Measurements from ENCODE around the gene ACAT1. TPM values are rescaled to one million over a fixed set of nuclear protein-coding genes. Genes with fewer than 3 reads are reported as not detected.
"Not testable (repeated sequence)": the region's sequence is repeated elsewhere in the genome, so short reads cannot be mapped to it uniquely, and the experiment has no call there.

The ACAT1 gene
- total RNA-seq, 1 experiment from 2014 or later = 251 TPM

DNA sequence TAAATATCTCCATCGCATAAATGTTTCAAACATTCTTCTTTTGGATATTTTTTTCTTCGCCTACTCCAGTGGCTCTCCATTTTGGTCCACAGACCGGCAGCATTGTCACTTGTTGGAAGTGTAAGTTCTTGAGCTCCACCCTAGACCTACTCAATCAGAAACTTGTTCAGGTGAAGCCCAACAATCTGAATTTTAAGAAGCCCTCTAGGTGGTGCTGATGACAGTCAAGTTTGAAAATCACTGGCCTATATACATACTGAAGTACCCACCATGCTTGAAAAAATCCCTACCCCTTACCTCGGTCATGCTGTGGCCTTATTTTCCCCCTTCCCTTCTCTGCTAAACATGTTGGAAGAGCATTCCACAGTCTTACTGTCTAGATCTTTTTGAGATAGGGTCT lies 10.2 kb upstream of the ACAT1 start:
- peak; percentile 66 for DNase-seq
- peaks cover 13% of the 10 kb centered on the region; the same call in 1 of the 2 replicates for H3K36me3 ChIP-seq (ENCODE audit: insufficient read depth, low read length)

DNA sequence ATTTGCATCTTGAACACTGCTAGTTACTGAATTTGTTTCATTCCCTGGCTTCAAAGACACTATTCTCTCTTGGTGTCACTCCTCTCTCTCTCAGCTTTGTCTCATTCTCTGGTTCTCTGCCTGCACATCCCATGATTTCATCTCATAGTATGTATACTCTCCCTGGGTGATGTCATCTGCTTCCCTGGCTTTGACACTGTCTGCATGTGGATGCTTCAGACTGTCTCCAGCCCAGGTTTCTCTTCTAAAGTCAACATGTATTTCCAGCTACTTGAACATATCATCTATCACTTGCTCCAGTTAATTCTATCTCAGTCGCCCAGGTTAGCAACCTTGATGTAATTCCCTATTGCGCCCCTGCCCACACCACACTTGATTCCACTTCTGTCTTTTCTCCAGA lies 9.3 kb upstream of the ACAT1 start:
- Histone ChIP-seq H4K20me1 (ENCODE audit: insufficient read depth, low read depth, low read length) (no peaks in the 10 kb centered on the region), H3K9me2 (replicated peaks; ENCODE audit: insufficient read depth, low read length) (no peaks in the 10 kb centered on the region), H3K27ac (ENCODE audit: low read length) (no peak overlapping the region), H3K9ac (ENCODE audit: low read length) (no peak overlapping the region), H3K4me2 (ENCODE audit: low read depth, low read length, poor library complexity, severe bottlenecking) (no peak overlapping the region), H3K36me3 (ENCODE audit: insufficient read depth, low read length) (peaks cover 13% of the 10 kb centered on the region; the same call in 1 of the 2 replicates), H3K79me2 (ENCODE audit: low read length) (no peaks in the 10 kb centered on the region), H3K4me1 (ENCODE audit: low read length) (peaks cover 9% of the 10 kb centered on the region), H3K4me3 (ENCODE audit: low read length) (no peak overlapping the region), H2AFZ (ENCODE audit: low read length) (no peak overlapping the region), H3K9me3 (ENCODE audit: low read length) (no peaks in the 10 kb centered on the region), H3K27me3 (ENCODE audit: low read length) (no peaks in the 10 kb centered on the region)
- DNase-seq = no peak

More for the DNA sequence above, 10.2 kb upstream of the ACAT1 start:
- H3K4me3 ChIP-seq (ENCODE audit: low read length) = no peak overlapping the region
- no peaks in the 10 kb centered on the region for H3K79me2 ChIP-seq (ENCODE audit: low read length)
- peaks cover 9% of the 10 kb centered on the region for H3K4me1 ChIP-seq (ENCODE audit: low read length)
- no peaks in the 10 kb centered on the region for H3K9me3 ChIP-seq (ENCODE audit: low read length)
- H3K9me2 ChIP-seq (replicated peaks; ENCODE audit: insufficient read depth, low read length) = no peaks in the 10 kb centered on the region
- H3K9ac ChIP-seq (ENCODE audit: low read length) = no peak overlapping the region
- no peak overlapping the region for H3K27ac ChIP-seq (ENCODE audit: low read length)
- H3K27me3 ChIP-seq (ENCODE audit: low read length) = no peaks in the 10 kb centered on the region
- H3K4me2 ChIP-seq (ENCODE audit: low read depth, low read length, poor library complexity, severe bottlenecking) = no peak overlapping the region
- H4K20me1 ChIP-seq (ENCODE audit: insufficient read depth, low read depth, low read length) = no peaks in the 10 kb centered on the region
- H2AFZ ChIP-seq (ENCODE audit: low read length) = no peak overlapping the region

DNA sequence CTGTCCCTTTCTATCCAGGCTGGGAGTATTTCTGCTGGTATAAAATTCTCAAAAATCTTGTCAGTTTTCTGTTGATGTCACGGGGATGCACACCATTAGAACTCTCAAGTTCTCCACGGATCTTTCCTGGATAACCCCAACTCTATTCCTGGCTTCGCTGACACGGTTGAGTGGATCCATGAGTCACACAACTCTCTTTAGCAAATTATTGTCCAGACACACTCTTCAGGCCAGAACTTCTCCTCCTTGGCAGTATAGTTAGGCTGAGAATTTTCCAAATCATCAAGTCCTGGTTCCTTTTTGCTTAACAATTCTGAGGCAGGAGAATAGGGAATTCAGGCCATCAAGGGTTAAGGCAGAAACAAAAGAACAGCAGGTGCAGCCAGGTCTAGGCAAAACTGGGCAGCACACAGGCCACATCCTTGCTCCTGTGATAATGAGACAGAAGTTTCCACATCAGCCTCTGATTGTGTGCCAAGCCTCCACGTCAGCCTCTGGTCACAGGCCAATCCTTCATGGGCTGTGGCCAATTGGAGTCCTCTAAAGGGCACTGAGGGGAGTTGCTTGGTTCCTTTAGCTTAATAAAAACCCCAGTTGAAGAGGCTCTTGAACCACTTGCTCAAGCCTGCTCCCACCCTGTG lies 5.7 kb upstream of the ACAT1 start:
- Histone ChIP-seq H3K27ac (ENCODE audit: low read length) (no peak overlapping the region), H3K9ac (ENCODE audit: low read length) (no peak overlapping the region), H3K36me3 (ENCODE audit: insufficient read depth, low read length) (peaks cover 3% of the 10 kb centered on the region; the same call in 1 of the 2 replicates), H2AFZ (ENCODE audit: low read length) (no peak overlapping the region), H3K79me2 (ENCODE audit: low read length) (no peaks in the 10 kb centered on the region), H3K9me2 (replicated peaks; ENCODE audit: insufficient read depth, low read length) (no peaks in the 10 kb centered on the region), H3K27me3 (ENCODE audit: low read length) (no peaks in the 10 kb centered on the region), H3K4me2 (ENCODE audit: low read depth, low read length, poor library complexity, severe bottlenecking) (no peak overlapping the region), H3K9me3 (ENCODE audit: low read length) (no peaks in the 10 kb centered on the region), H3K4me3 (ENCODE audit: low read length) (no peak overlapping the region), H4K20me1 (ENCODE audit: insufficient read depth, low read depth, low read length) (no peaks in the 10 kb centered on the region), H3K4me1 (ENCODE audit: low read length) (peaks cover 9% of the 10 kb centered on the region)
- peak; percentile 72 for DNase-seq

- H4K20me1 ChIP-seq (ENCODE audit: insufficient read depth, low read depth, low read length) = no peaks in the 10 kb centered on the region; the same call in 1 of the 2 replicates
- H3K4me3 ChIP-seq (ENCODE audit: low read length) = no peak overlapping the region
- no peaks in the 10 kb centered on the region for H3K36me3 ChIP-seq (ENCODE audit: insufficient read depth, low read length)
- no peak overlapping the region for H3K27ac ChIP-seq (ENCODE audit: low read length)
- no peak overlapping the region for H3K4me2 ChIP-seq (ENCODE audit: low read depth, low read length, poor library complexity, severe bottlenecking)
- peaks cover 15% of the 10 kb centered on the region for H3K79me2 ChIP-seq (ENCODE audit: low read length)
- H3K9me2 ChIP-seq (replicated peaks; ENCODE audit: insufficient read depth, low read length) = no peaks in the 10 kb centered on the region
- H3K4me1 ChIP-seq (ENCODE audit: low read length) = peaks cover 25% of the 10 kb centered on the region
- no peak overlapping the region for H3K9ac ChIP-seq (ENCODE audit: low read length)
- no peak overlapping the region for H2AFZ ChIP-seq (ENCODE audit: low read length)
- H3K27me3 ChIP-seq (ENCODE audit: low read length) = no peaks in the 10 kb centered on the region
- DNase-seq = peak; percentile 91
- no peaks in the 10 kb centered on the region for H3K9me3 ChIP-seq (ENCODE audit: low read length)
Observed at GRCh38 chr11:108117746-108118371, 3.5 kb upstream of the ACAT1 start.

GRCh38 chr11:108120936-108121273 lies 462 bp upstream of the ACAT1 start:
- Histone ChIP-seq H2AFZ (ENCODE audit: low read length) (peak overlapping the region; percentile 61), H3K4me1 (ENCODE audit: low read length) (peaks cover 38% of the 10 kb centered on the region), H3K79me2 (ENCODE audit: low read length) (peaks cover 45% of the 10 kb centered on the region), H3K9ac (ENCODE audit: low read length) (peak overlapping the region; percentile 87), H3K4me2 (ENCODE audit: low read depth, low read length, poor library complexity, severe bottlenecking) (peak overlapping the region; percentile 87), H3K4me3 (ENCODE audit: low read length) (peak overlapping the region; percentile 87)
- not testable (repeated sequence) for DNase-seq; H3K9me2 ChIP-seq (replicated peaks; ENCODE audit: insufficient read depth, low read length); H3K36me3 ChIP-seq (ENCODE audit: insufficient read depth, low read length); H3K9me3 ChIP-seq (ENCODE audit: low read length); H3K27me3 ChIP-seq (ENCODE audit: low read length); H4K20me1 ChIP-seq (ENCODE audit: insufficient read depth, low read depth, low read length); H3K27ac ChIP-seq (ENCODE audit: low read length)

GRCh38 chr11:108122166-108122628 lies 830 bp downstream of the ACAT1 start:
- Histone ChIP-seq H3K9me2 (replicated peaks; ENCODE audit: insufficient read depth, low read length) (no peaks in the 10 kb centered on the region), H3K27me3 (ENCODE audit: low read length) (no peaks in the 10 kb centered on the region), H3K4me2 (ENCODE audit: low read depth, low read length, poor library complexity, severe bottlenecking) (peak overlapping the region; percentile 87), H3K79me2 (ENCODE audit: low read length) (peaks cover 57% of the 10 kb centered on the region), H3K9ac (ENCODE audit: low read length) (peak overlapping the region; percentile 87), H3K4me1 (ENCODE audit: low read length) (peaks cover 43% of the 10 kb centered on the region), H2AFZ (ENCODE audit: low read length) (0 out of 2 replicates have a peak overlapping the region, but pooled peaks have one; percentile 61), H3K27ac (ENCODE audit: low read length) (no peak overlapping the region), H3K36me3 (ENCODE audit: insufficient read depth, low read length) (no peaks in the 10 kb centered on the region), H3K9me3 (ENCODE audit: low read length) (no peaks in the 10 kb centered on the region), H3K4me3 (ENCODE audit: low read length) (peak overlapping the region; percentile 87), H4K20me1 (ENCODE audit: insufficient read depth, low read depth, low read length) (no peaks in the 10 kb centered on the region; the same call in 1 of the 2 replicates)
- no peak for DNase-seq

DNA sequence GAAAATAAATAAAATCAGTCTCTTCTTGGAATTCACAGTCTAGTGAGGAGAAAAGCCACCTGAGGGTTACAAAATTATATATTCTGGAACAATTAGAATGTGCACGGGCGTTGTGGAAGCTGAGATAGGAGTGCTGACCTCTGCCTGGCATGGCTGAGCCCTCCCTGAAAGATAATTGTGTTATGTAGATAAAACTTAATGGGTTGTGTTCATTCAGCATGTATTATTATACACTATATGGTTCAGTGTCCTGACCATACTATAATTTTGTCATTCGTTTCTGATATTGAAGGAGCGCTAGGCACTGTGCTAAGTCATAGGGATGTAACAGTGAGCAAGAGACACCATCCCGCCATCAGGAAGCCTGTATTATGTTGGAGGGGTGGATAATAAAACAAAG lies 3.7 kb downstream of the ACAT1 start:
- Histone ChIP-seq H3K9me2 (replicated peaks; ENCODE audit: insufficient read depth, low read length) (no peaks in the 10 kb centered on the region), H2AFZ (ENCODE audit: low read length) (no peak overlapping the region), H3K4me3 (ENCODE audit: low read length) (no peak overlapping the region), H3K4me2 (ENCODE audit: low read depth, low read length, poor library complexity, severe bottlenecking) (no peak overlapping the region), H3K36me3 (ENCODE audit: insufficient read depth, low read length) (peaks cover 11% of the 10 kb centered on the region), H3K79me2 (ENCODE audit: low read length) (peaks cover 86% of the 10 kb centered on the region), H3K27me3 (ENCODE audit: low read length) (no peaks in the 10 kb centered on the region), H4K20me1 (ENCODE audit: insufficient read depth, low read depth, low read length) (no peaks in the 10 kb centered on the region; the same call in 1 of the 2 replicates), H3K9ac (ENCODE audit: low read length) (no peak overlapping the region), H3K27ac (ENCODE audit: low read length) (0 out of 2 replicates have a peak overlapping the region, but pooled peaks have one; percentile 10), H3K9me3 (ENCODE audit: low read length) (no peaks in the 10 kb centered on the region), H3K4me1 (ENCODE audit: low read length) (peaks cover 43% of the 10 kb centered on the region)
- DNase-seq = no peak

DNA sequence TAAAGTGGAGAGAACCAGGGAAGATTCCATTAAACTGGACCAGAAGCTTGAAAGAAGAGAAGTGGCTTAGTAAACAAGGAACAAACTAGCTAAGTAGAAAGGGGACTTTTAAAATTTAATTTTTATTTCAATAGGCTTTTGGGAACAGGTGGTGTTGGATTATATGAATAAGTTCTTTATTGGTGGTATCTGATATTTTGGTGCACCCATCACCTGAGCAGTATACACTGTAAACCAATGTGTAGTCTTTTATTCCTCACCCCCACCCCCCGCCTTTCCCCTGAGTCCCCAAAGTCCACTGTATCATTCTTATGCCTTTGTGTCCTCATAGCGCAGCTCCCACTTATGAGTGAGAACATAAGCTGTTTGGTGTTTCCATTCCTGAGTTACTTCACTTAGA lies 7.4 kb downstream of the ACAT1 start:
- Histone ChIP-seq H3K4me1 (ENCODE audit: low read length) (peaks cover 24% of the 10 kb centered on the region), H3K9me3 (ENCODE audit: low read length) (no peaks in the 10 kb centered on the region), H3K4me3 (ENCODE audit: low read length) (no peak overlapping the region), H4K20me1 (ENCODE audit: insufficient read depth, low read depth, low read length) (no peaks in the 10 kb centered on the region), H3K9ac (ENCODE audit: low read length) (no peak overlapping the region), H3K9me2 (replicated peaks; ENCODE audit: insufficient read depth, low read length) (no peaks in the 10 kb centered on the region), H3K4me2 (ENCODE audit: low read depth, low read length, poor library complexity, severe bottlenecking) (no peak overlapping the region), H3K27me3 (ENCODE audit: low read length) (no peaks in the 10 kb centered on the region), H3K79me2 (ENCODE audit: low read length) (peaks cover 89% of the 10 kb centered on the region), H3K27ac (ENCODE audit: low read length) (no peak overlapping the region), H3K36me3 (ENCODE audit: insufficient read depth, low read length) (peaks cover 25% of the 10 kb centered on the region), H2AFZ (ENCODE audit: low read length) (no peak overlapping the region)
- DNase-seq = no peak
